Ovary (tissue), 9 donors: ENCODE results near the gene PRICKLE2. TPM values are rescaled to one million over a fixed set of nuclear protein-coding genes. Genes with fewer than 3 reads are reported as not detected.

Experiments used
- DNase-seq, 5 donors: peaks; one replicate each; pipeline ENCODE4 v3.0.0-alpha.2; 2019 to 2020
- H3K27ac ChIP-seq, 2 donors: fragments of 200-600 bp; one replicate each; pipeline versions ENCODE4 v1.5.1 to v1.8.0; 2019 to 2022
- H3K27me3 ChIP-seq: fragments of 200-600 bp; one replicate; pipeline ENCODE4 v1.8.0; 2022
- H3K36me3 ChIP-seq: fragments of 200-600 bp; sonication (generic); one replicate; pipeline ENCODE4 v1.5.1; 2019
- H3K4me1 ChIP-seq: one replicate; pipeline ENCODE4 v1.8.1; 2013; ENCODE audit warnings: mild to moderate bottlenecking, moderate library complexity; ENCODE audit not compliant: insufficient read depth
- H3K4me3 ChIP-seq: fragments of 200-600 bp; sonication (generic); one replicate; pipeline ENCODE4 v1.5.1; 2017
- H3K9me3 ChIP-seq, 2 donors: fragments of 200-600 bp in 1 of 2; sonication (generic) in 1 of 2; one replicate each; pipeline versions ENCODE4 v1.5.1 to v1.8.1; 2013 to 2019; ENCODE audit warnings: mild to moderate bottlenecking in 1 of 2, moderate library complexity in 1 of 2
- CTCF ChIP-seq, 3 donors: fragments of 450-650 bp in 2 of 3; fragments of 200-600 bp in 1 of 3; IDR thresholded peaks; one replicate each; pipeline versions ENCODE4 v1.5.1 to v1.8.0; 2016 to 2022; ENCODE audit warnings: antibody characterized with exemption in 3 of 3, mild to moderate bottlenecking in 1 of 3
- EP300 ChIP-seq: sonication (generic); formaldehyde crosslinking; IDR thresholded peaks from one replicate; pipeline ENCODE4 v1.6.1; 2017; ENCODE audit warnings: antibody characterized with exemption
- POLR2A ChIP-seq: fragments of 450-650 bp; IDR thresholded peaks from one replicate; pipeline ENCODE4 v1.6.1; 2017; ENCODE audit warnings: antibody characterized with exemption, mild to moderate bottlenecking, moderate library complexity
- WGBS, 3 donors: extraction: QIAGEN DNeasy Blood & Tissue Kit in 1 of 3; methylation state at CpG; one replicate each; pipeline versions ENCODE4 v1.1.5 to v1.1.7; 2013 to 2017; 5-methylcytosine and 5-hydroxymethylcytosine counted together
- intact Hi-C, 4 donors: fragments of 100-400 bp; cut with DNase I; formaldehyde crosslinking; loops; one replicate each; pipeline versions ENCODE4 v1.11.0 to v1.15.1; 2022 to 2023
- polyA plus RNA-seq, 2 donors: library from polyadenylated mRNA; stranded (reverse); fragments of 200-250 nt in 1 of 2; fragments of 350-450 nt in 1 of 2; fragmentation: Illumina TruSeq in 1 of 2; extraction: RNeasy Lipid Tissue Mini Kit (QIAGEN cat#74804) in 1 of 2; gene quantifications; one replicate each; pipeline ENCODE4 v1.2.3, GENCODE V29; 2013 to 2014
- total RNA-seq, 7 donors: library from RNA; depleted of rRNA in 2 of 7; stranded (reverse); fragments of >200 nt in 2 of 7; fragmentation: NEBNext Ultra II Directional in 3 of 7; extraction: Animal tissue kit (Norgen Biotek cat#: 25700) in 3 of 7; gene quantifications; one replicate each; pipeline versions ENCODE4 v1.1.0 to v1.2.4, GENCODE V29; 2016 to 2023
- donor health status: DM: no; HTN: no; CAD: no; lungs with moderate emphysema.
- donor health status: DM: no; HTN: no; CAD: no.
- donor health status: Bipolar disorder and iron deficiency.
- donor health status: DM: yes; HTN: yes; CAD: no.
- donor health status: DM: no; HTN: no; CAD: no.
- donor health status: DM: yes; HTN: yes; CAD: no.

The PRICKLE2 gene
- total and polyA plus RNA-seq, 9 donors = 6.3 to 34.8 (median 25.4) TPM

GRCh38 chr3:64167868-64168267, 57.4 kb downstream of the PRICKLE2 start:
- intact Hi-C loops = no loop called here

GRCh38 chr3:64167351-64167750, 57.9 kb downstream of the PRICKLE2 start:
- no peak for DNase-seq
- intact Hi-C loops = no loop called here
- H3K36me3 ChIP-seq = no peaks in the 10 kb centered on the region
- H3K4me3 ChIP-seq = no peak overlapping the region
- 61 to 77% (median 76%) methylated on average over 4 of the region's 4 CpGs for WGBS, 3 donors
- TF ChIP-seq POLR2A (no peak), CTCF (IDR thresholded peaks at IDR 0.05) (no peak), EP300 (no peak)
- H3K4me1 ChIP-seq = peaks cover 2% of the 10 kb centered on the region
- no peaks in the 10 kb centered on the region for H3K27me3 ChIP-seq
- no peak overlapping the region for H3K27ac ChIP-seq
- H3K9me3 ChIP-seq = no peaks in the 10 kb centered on the region

More at GRCh38 chr3:64167868-64168267, 57.4 kb downstream of the PRICKLE2 start:
- peaks cover 2% of the 10 kb centered on the region for H3K4me1 ChIP-seq
- H3K36me3 ChIP-seq = no peaks in the 10 kb centered on the region
- TF ChIP-seq EP300 (no peak), POLR2A (no peak), CTCF (IDR thresholded peaks at IDR 0.05) (no peak)
- no peak for DNase-seq
- H3K9me3 ChIP-seq = no peaks in the 10 kb centered on the region
- no peak overlapping the region for H3K4me3 ChIP-seq
- H3K27me3 ChIP-seq = no peaks in the 10 kb centered on the region
- 90 to 94% (median 91%) methylated on average over 1 of the region's 1 CpG for WGBS, 3 donors
- no peak overlapping the region for H3K27ac ChIP-seq

GRCh38 chr3:64166584-64167162, 58.6 kb downstream of the PRICKLE2 start:
- Histone ChIP-seq H3K9me3 (no peaks in the 10 kb centered on the region), H3K36me3 (no peaks in the 10 kb centered on the region), H3K27me3 (no peaks in the 10 kb centered on the region), H3K4me1 (peaks cover 2% of the 10 kb centered on the region), H3K27ac (no peak overlapping the region), H3K4me3 (no peak overlapping the region)
- TF ChIP-seq POLR2A (no peak), CTCF (IDR thresholded peaks at IDR 0.05) (no peak), EP300 (no peak)
- intact Hi-C loops = no loop called here
- no peak for DNase-seq
- 53 to 60% (median 57%) methylated on average over 4 of the region's 4 CpGs for WGBS, 3 donors

- peaks cover 2% of the 10 kb centered on the region for H3K4me1 ChIP-seq
- H3K36me3 ChIP-seq = no peaks in the 10 kb centered on the region
- no peak overlapping the region for H3K27ac ChIP-seq
- intact Hi-C loops = no loop called here
- TF ChIP-seq POLR2A (no peak), EP300 (no peak), CTCF (IDR thresholded peaks at IDR 0.05) (no peak)
- H3K9me3 ChIP-seq = no peaks in the 10 kb centered on the region
- DNase-seq = no peak
- H3K27me3 ChIP-seq = no peaks in the 10 kb centered on the region
- 90 to 92% (median 91%) methylated on average over 2 of the region's 2 CpGs for WGBS, 3 donors
- no peak overlapping the region for H3K4me3 ChIP-seq
Measured at GRCh38 chr3:64164349-64164748, 60.9 kb downstream of the PRICKLE2 start.
